SH-SY5Y (cell line): ENCODE measurements around the gene ITGB4.

Experiments used
- GATA2 ChIP-seq: IDR thresholded peaks from 2 replicates; pipeline ENCODE4 v1.6.1; 2011; ENCODE audit warnings: mild to moderate bottlenecking, low read depth, low read length
- GATA3 ChIP-seq: IDR thresholded peaks from 2 replicates; pipeline ENCODE4 v1.6.1; 2011; ENCODE audit warnings: low read depth, mild to moderate bottlenecking, low read length, moderate library complexity

GRCh38 chr17:75749545-75750389, 28.5 kb downstream of the ITGB4 start:
- no peak for TF ChIP-seq GATA2
- TF ChIP-seq GATA3, result no peak
